Sigmoid colon (tissue), 4 donors: ENCODE data around the gene KRTAP10-6.

Experiments
- EP300 ChIP-seq, 4 donors: sonication (generic); formaldehyde crosslinking; IDR thresholded peaks; one replicate each; pipeline ENCODE4 v1.6.1; 2017; ENCODE audit warnings: antibody characterized with exemption in 4 of 4
- POLR2AphosphoS5 ChIP-seq, 4 donors: sonication (generic); formaldehyde crosslinking; IDR thresholded peaks; one replicate each; pipeline ENCODE4 v1.6.1; 2017; ENCODE audit warnings: antibody characterized with exemption in 4 of 4
- TF ChIP-seq, protein P1 (sequence below), 4 experiments: fragments of 450-650 bp in 3 of 4; fragments of 200-600 bp in 1 of 4; IDR thresholded peaks; one replicate each; pipeline ENCODE4 v1.5.1; 2016 to 2019; ENCODE audit warnings: antibody characterized with exemption in 4 of 4, mild to moderate bottlenecking in 3 of 4, moderate library complexity in 2 of 4

GRCh38 chr21:44615466-44615865 is 23.2 kb upstream of the KRTAP10-6 start:
- TF ChIP-seq POLR2AphosphoS5 (IDR thresholded peaks at IDR 0.05) (no peak), EP300 (IDR thresholded peaks at IDR 0.05) (no peak)
- TF ChIP-seq, protein P1, sequence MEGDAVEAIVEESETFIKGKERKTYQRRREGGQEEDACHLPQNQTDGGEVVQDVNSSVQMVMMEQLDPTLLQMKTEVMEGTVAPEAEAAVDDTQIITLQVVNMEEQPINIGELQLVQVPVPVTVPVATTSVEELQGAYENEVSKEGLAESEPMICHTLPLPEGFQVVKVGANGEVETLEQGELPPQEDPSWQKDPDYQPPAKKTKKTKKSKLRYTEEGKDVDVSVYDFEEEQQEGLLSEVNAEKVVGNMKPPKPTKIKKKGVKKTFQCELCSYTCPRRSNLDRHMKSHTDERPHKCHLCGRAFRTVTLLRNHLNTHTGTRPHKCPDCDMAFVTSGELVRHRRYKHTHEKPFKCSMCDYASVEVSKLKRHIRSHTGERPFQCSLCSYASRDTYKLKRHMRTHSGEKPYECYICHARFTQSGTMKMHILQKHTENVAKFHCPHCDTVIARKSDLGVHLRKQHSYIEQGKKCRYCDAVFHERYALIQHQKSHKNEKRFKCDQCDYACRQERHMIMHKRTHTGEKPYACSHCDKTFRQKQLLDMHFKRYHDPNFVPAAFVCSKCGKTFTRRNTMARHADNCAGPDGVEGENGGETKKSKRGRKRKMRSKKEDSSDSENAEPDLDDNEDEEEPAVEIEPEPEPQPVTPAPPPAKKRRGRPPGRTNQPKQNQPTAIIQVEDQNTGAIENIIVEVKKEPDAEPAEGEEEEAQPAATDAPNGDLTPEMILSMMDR (IDR thresholded peaks at IDR 0.05) = no peak
